Urinary bladder (tissue), 4 donors: ENCODE results near the gene ADD2. TPM values are rescaled to one million over a fixed set of nuclear protein-coding genes. Genes with fewer than 3 reads are reported as not detected.
"Not testable (repeated sequence)": the region's sequence is repeated elsewhere in the genome, so short reads cannot be mapped to it uniquely, and the experiment has no call there.

Experiments
- DNase-seq: peaks from one replicate; pipeline ENCODE4 v3.0.0-alpha.2; 2015; ENCODE audit errors: extremely low spot score
- H3K27ac ChIP-seq: one replicate; pipeline ENCODE4 v1.5.1; 2013; ENCODE audit warnings: low read depth, mild to moderate bottlenecking, moderate library complexity
- H3K36me3 ChIP-seq: one replicate; pipeline ENCODE4 v1.6.1; 2013; ENCODE audit warnings: mild to moderate bottlenecking, moderate library complexity; ENCODE audit not compliant: insufficient read depth
- H3K4me1 ChIP-seq: one replicate; pipeline ENCODE4 v1.6.1; 2013; ENCODE audit warnings: mild to moderate bottlenecking, moderate library complexity; ENCODE audit not compliant: insufficient read depth
- H3K4me3 ChIP-seq: one replicate; pipeline ENCODE4 v1.5.1; 2013; ENCODE audit warnings: low read depth, low read length
- WGBS: extraction: QIAGEN DNeasy Blood & Tissue Kit; methylation state at CpG from one replicate; pipeline ENCODE4 v1.1.7; 2013; 5-methylcytosine and 5-hydroxymethylcytosine counted together
- polyA plus RNA-seq: library from polyadenylated mRNA; stranded (reverse); fragments of 200-250 nt; gene quantifications from one replicate; pipeline ENCODE4 v1.2.3, GENCODE V29; 2013
- total RNA-seq: library from RNA; depleted of rRNA; stranded (reverse); fragments of >200 nt; gene quantifications from one replicate; pipeline ENCODE4 v1.2.3, GENCODE V29; 2014
- donor health status: healthy with polysubstance abuse.
- donor health status: healthy.

Gene ADD2
- total and polyA plus RNA-seq, 2 donors, result 0.33 to 3.5 TPM

DNA sequence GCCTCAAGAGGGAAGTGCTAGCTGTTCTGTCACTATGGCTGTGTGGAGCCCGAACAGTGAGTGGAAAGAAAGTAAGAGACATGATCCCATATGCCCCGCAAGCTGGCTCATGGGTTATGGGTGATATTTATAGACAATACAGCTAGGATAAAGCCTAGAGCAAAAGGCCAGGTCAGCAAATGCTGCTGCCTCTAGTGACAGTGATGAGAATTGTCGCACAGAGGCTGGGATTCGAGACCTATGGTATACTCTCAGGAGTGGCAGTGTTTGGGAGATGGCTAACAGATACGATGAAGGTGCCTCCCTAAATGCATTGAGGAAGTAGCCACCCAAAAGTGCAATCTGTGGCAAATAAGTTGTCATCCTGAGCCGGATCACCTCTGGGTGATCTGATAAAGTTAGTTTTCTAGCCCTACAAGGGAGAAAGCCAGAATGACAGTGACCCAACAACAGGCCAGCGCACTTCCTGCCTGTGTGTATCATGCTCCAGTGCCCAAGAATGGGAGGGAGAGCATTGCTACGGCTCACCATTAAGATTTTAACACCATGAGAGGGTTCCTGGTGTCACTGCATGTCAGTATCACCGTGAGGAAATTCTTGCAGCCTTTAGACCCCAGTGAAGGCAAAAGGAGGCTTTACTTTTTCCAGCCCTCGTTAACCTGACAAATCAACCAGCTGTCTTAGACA is 122.1 kb downstream of the ADD2 start:
- no peak for DNase-seq
- 45% methylated on average over 10 of the region's 10 CpGs for WGBS
- Histone ChIP-seq H3K4me3 (no peak overlapping the region), H3K36me3 (no peaks in the 10 kb centered on the region), H3K4me1 (no peaks in the 10 kb centered on the region), H3K27ac (no peak overlapping the region)

DNA sequence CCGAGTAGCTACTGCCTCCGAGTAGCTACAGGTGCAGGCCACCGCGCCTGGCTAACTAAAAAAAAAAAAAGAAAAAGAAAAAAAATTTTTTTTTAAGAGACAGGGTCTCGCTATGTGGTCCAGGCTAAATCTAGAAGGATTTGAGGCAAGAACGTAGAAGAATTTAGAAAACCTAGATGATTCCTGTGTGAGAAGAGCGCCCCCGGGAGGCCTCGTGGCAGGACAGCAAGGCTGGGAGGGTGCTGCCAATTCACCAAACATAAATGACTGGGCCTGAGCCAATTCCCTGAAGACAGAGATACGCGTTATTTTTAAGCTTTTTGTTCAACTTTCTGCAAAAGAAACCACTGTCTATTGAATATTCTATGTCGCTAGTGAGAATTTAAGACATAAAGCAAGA is 124.3 kb downstream of the ADD2 start:
- no peak for DNase-seq
- Histone ChIP-seq H3K36me3 (no peaks in the 10 kb centered on the region), H3K4me3 (no peak overlapping the region), H3K27ac (no peak overlapping the region), H3K4me1 (no peaks in the 10 kb centered on the region)
- WGBS, result 62% methylated on average over 12 of the region's 12 CpGs

- no peaks in the 10 kb centered on the region for H3K4me1 ChIP-seq
- H3K36me3 ChIP-seq, result no peaks in the 10 kb centered on the region
- H3K4me3 ChIP-seq, result no peak overlapping the region
- no peak overlapping the region for H3K27ac ChIP-seq
- 71% methylated on average over 7 of the region's 7 CpGs for WGBS
- DNase-seq, result no peak
These were observed 126.7 kb downstream of the ADD2 start for GRCh38 chr2:70641263-70641784.

DNA sequence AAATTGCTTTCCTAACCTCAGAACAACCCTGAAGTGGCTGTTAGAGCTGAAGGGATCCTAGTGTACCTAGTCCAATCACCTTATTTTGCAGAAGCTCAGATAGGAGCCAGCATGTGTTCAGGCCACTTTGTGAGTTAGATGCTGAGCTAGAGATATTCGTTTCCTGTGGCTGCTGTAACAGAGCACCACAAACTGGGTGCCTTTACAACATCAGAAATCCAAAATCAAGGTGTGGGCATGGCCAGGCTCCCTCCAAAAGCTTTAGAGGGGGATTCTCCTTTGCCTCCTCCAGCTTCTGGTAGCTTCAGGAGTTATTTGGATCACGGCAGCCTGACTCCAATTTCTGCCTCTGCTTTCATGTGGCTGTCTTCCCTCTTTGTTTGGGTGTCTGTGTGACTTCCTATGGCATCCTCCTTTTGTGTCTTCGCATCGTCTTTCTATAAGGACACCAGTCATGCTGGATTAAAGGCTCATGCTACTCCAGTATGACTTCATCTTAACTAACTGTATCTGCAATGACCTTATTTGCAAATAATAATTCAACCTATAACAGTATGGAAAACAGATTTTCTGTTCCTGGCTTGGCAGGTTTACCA is 128.1 kb downstream of the ADD2 start:
- WGBS, result 59% methylated on average over 4 of the region's 4 CpGs

GRCh38 chr2:70638561-70638960 is 129.4 kb downstream of the ADD2 start:
- Histone ChIP-seq H3K4me1 (no peaks in the 10 kb centered on the region), H3K4me3 (no peak overlapping the region), H3K27ac (no peak overlapping the region), H3K36me3 (no peaks in the 10 kb centered on the region)
- DNase-seq, result no peak
- WGBS, result 51% methylated on average over 2 of the region's 2 CpGs

More for the DNA sequence above, 128.1 kb downstream of the ADD2 start:
- no peak overlapping the region for H3K4me3 ChIP-seq
- no peaks in the 10 kb centered on the region for H3K4me1 ChIP-seq
- no peak for DNase-seq
- no peak overlapping the region for H3K27ac ChIP-seq
- no peaks in the 10 kb centered on the region for H3K36me3 ChIP-seq

DNA sequence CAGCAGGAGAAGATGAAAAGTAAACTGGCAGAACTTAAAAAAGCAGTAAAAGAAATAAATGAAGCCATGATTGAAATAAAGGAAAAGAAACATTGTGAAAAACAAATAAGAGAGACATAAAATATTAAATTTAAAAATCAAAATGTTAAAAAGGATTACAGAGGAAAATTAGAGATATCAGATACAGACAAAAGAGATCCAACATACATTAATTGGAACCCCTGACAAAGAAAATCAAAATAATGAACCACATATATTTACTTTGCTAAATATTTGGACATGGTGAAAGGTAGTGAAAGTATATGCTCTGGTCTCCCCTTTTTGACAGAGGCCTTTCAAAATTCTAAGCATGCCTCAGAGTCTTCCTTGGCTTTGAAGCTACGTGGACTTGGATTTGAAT is 134.5 kb downstream of the ADD2 start:
- no peaks in the 10 kb centered on the region for H3K4me1 ChIP-seq
- DNase-seq, result no peak
- H3K36me3 ChIP-seq, result no peaks in the 10 kb centered on the region
- 44% methylated on average over 1 of the region's 1 CpG for WGBS
- H3K27ac ChIP-seq, result no peak overlapping the region
- no peak overlapping the region for H3K4me3 ChIP-seq

GRCh38 chr2:70632966-70633365 is 135.0 kb downstream of the ADD2 start:
- Histone ChIP-seq H3K27ac (no peak overlapping the region), H3K4me1 (no peaks in the 10 kb centered on the region), H3K36me3 (no peaks in the 10 kb centered on the region), H3K4me3 (no peak overlapping the region)
- 98% methylated on average over 1 of the region's 1 CpG for WGBS
- no peak for DNase-seq

DNA sequence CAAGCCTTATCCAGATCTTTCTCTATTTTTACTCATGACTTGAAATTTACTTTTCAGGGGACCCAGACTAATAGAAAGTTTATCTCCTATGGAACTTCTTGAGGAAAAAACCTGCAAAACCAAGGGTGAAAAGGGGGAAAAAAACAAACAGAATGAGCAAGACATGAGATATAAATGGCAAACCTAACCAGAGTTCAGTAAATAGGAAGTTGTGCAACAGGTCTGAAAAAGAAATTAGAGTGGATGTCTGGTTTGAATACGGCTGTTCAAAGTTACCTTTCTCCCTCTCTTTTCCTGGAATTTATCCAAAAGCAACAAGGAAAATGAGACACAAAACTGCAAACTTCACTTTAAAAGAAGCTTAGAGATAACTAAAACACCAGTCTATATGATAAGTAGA is 135.6 kb downstream of the ADD2 start:
- H3K36me3 ChIP-seq, result no peaks in the 10 kb centered on the region
- H3K4me1 ChIP-seq, result no peaks in the 10 kb centered on the region
- DNase-seq, result no peak
- no peak overlapping the region for H3K27ac ChIP-seq
- H3K4me3 ChIP-seq, result no peak overlapping the region
- 48% methylated on average over 1 of the region's 1 CpG for WGBS

- H3K27ac ChIP-seq, result no peak overlapping the region
- H3K4me3 ChIP-seq, result no peak overlapping the region
- no peaks in the 10 kb centered on the region for H3K36me3 ChIP-seq
- DNase-seq, result no peak
- 73% methylated on average over 1 of the region's 1 CpG for WGBS
- H3K4me1 ChIP-seq, result no peaks in the 10 kb centered on the region
These were observed 137.2 kb downstream of the ADD2 start for GRCh38 chr2:70630761-70631160.

GRCh38 chr2:70627211-70627898 is 140.6 kb downstream of the ADD2 start:
- no peaks in the 10 kb centered on the region for H3K4me1 ChIP-seq
- 23% methylated on average over 2 of the region's 2 CpGs for WGBS
- H3K27ac ChIP-seq, result no peak overlapping the region
- no peak for DNase-seq
- no peak overlapping the region for H3K4me3 ChIP-seq
- H3K36me3 ChIP-seq, result no peaks in the 10 kb centered on the region

DNA sequence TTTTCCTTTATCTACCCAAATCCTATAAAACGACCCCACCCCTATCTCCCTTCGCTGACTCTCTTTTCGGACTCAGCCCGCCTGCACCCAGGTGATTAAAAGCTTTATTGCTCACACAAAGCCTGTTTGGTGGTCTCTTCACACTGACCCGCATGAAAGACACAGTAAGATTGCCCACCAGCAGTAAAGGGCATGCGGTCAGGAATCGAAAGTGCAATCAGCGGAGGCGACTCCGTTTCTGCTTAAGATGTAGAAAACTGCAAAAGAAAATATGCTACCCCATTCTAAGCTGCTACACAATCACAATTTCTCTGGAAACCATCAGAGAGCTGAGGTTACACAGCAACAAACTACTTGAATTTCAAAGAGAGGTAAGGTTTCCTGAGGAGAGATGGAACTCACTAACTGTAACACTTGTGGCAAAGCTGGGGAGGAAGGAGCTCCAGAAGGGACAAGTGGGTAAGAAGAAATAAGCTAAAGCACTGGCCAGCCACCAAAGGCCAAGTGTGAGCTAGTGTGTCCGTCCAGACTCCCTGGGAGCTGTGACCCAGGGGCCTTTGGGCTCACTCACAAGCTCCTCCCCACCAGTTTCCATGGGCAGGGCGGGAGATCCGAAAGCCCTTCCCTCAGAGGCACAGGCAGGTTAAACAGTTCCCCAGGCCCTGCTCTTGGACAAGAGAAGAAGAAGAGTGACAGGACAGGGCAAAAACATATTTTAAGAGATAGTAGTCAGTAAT is 141.6 kb downstream of the ADD2 start:
- no peak for DNase-seq
- WGBS, result 64% methylated on average over 13 of the region's 13 CpGs
- Histone ChIP-seq H3K27ac (no peak overlapping the region), H3K36me3 (no peaks in the 10 kb centered on the region), H3K4me3 (no peak overlapping the region), H3K4me1 (no peaks in the 10 kb centered on the region)

DNA sequence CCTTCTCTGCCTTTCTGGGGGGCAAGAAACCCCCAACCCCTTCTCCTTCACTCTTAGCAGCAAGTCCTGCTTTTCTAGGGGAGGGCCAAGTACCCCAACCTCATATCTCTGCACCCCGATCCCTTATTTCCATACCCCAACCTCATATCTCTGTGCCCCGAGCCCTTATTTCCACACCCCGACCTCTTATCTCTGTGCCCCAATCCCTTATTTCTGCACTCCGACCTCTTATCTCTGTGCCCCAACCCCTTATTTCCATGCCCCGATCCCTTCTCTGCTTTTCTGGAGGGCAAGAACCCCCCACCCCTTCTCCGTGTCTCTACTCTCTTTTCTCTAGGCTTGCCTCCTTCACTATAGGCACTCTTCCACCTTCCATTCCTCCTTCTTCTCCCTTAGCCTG is 146.5 kb downstream of the ADD2 start:
- H3K4me3 ChIP-seq, H3K27ac ChIP-seq, H3K4me1 ChIP-seq, H3K36me3 ChIP-seq, DNase-seq: not testable (repeated sequence)
- WGBS, result 86% methylated on average over 6 of the region's 6 CpGs

GRCh38 chr2:70620020-70620419 is 148.0 kb downstream of the ADD2 start:
- Histone ChIP-seq H3K4me1 (no peaks in the 10 kb centered on the region), H3K4me3 (no peak overlapping the region), H3K27ac (no peak overlapping the region), H3K36me3 (no peaks in the 10 kb centered on the region)
- DNase-seq, result no peak
- 78% methylated on average over 6 of the region's 6 CpGs for WGBS
